HepG2 (cell line): ENCODE data around the gene PRM2. TPM values are rescaled to one million over a fixed set of nuclear protein-coding genes. Genes with fewer than 3 reads are reported as not detected.

Experiments
- ATF7 ChIP-seq, 2 experiments: fragments of 450-650 bp in 1 of 2; sonication (generic) in 1 of 2; formaldehyde crosslinking in 1 of 2; IDR thresholded peaks; 2 replicates each; pipeline versions ENCODE4 v1.4.0 to v1.6.1; 2016 to 2020; ENCODE audit warnings: antibody characterized with exemption in 1 of 2, mild to moderate bottlenecking in 1 of 2, missing genetic modification reagents in 1 of 2
- CHD2 ChIP-seq: IDR thresholded peaks from 2 replicates; pipeline ENCODE4 v1.6.1; 2011; ENCODE audit warnings: low read depth, low read length, improper control_type of control experiment
- FOXC1 ChIP-seq: sonication (generic); formaldehyde crosslinking; IDR thresholded peaks from 2 replicates; pipeline ENCODE4 v1.8.0; 2022; ENCODE audit warnings: mild to moderate bottlenecking, missing genetic modification reagents, borderline replicate concordance
- MED8 ChIP-seq: sonication (generic); formaldehyde crosslinking; IDR thresholded peaks from 2 replicates; pipeline ENCODE4 v1.8.1; 2023; ENCODE audit warnings: mild to moderate bottlenecking, missing genetic modification reagents; ENCODE audit not compliant: insufficient replicate concordance
- MYC ChIP-seq: sonication (generic); formaldehyde crosslinking; IDR thresholded peaks from 2 replicates; pipeline ENCODE4 v1.9.0; 2021; ENCODE audit warnings: missing genetic modification reagents, borderline replicate concordance
- NAIF1 ChIP-seq: sonication (generic); formaldehyde crosslinking; IDR thresholded peaks from 2 replicates; pipeline ENCODE4 v1.5.0; 2020; ENCODE audit warnings: mild to moderate bottlenecking, missing genetic modification reagents, borderline replicate concordance
- NCOA1 ChIP-seq: sonication (generic); formaldehyde crosslinking; IDR thresholded peaks from 2 replicates; pipeline ENCODE4 v1.9.0; 2021; ENCODE audit warnings: missing genetic modification reagents
- NR1H2 ChIP-seq: sonication (generic); formaldehyde crosslinking; IDR thresholded peaks from 2 replicates; pipeline ENCODE4 v1.8.1; 2022; ENCODE audit warnings: low read depth, missing genetic modification reagents, borderline replicate concordance
- PRPF4 ChIP-seq: fragments of 200-400 bp; formaldehyde crosslinking; IDR thresholded peaks from 2 replicates; pipeline ENCODE4 v1.6.1; 2016; ENCODE audit warnings: low read length, low read depth; ENCODE audit not compliant: poor library complexity, severe bottlenecking
- RBM39 ChIP-seq: fragments of 200-400 bp; formaldehyde crosslinking; IDR thresholded peaks from one replicate; pipeline ENCODE4 v1.6.1; 2018; ENCODE audit warnings: antibody characterized with exemption, mild to moderate bottlenecking, low read depth, low read length; ENCODE audit not compliant: poor library complexity, severe bottlenecking
- SAP130 ChIP-seq: IDR thresholded peaks from 2 replicates; pipeline ENCODE4 v1.6.1; 2016; ENCODE audit warnings: low read depth
- SIN3A ChIP-seq: IDR thresholded peaks from 2 replicates; pipeline ENCODE4 v1.6.1; 2011; ENCODE audit warnings: low read depth, mild to moderate bottlenecking, control low read depth, low read length, borderline replicate concordance
- YEATS4 ChIP-seq: sonication (generic); formaldehyde crosslinking; IDR thresholded peaks from 2 replicates; pipeline ENCODE4 v1.4.0; 2020; ENCODE audit warnings: missing genetic modification reagents, borderline replicate concordance
- ZFP36 ChIP-seq: fragments of 150-350 bp; IDR thresholded peaks from 2 replicates; pipeline ENCODE4 v1.6.1; 2018; ENCODE audit warnings: borderline replicate concordance, low read length, low read depth; ENCODE audit not compliant: partially characterized antibody
- ZNF121 ChIP-seq: sonication (generic); formaldehyde crosslinking; IDR thresholded peaks from 2 replicates; pipeline ENCODE4 v1.5.0; 2020; ENCODE audit warnings: mild to moderate bottlenecking, missing genetic modification reagents
- ZNF251 ChIP-seq: sonication (generic); formaldehyde crosslinking; IDR thresholded peaks from 2 replicates; pipeline ENCODE4 v1.9.0; 2021; ENCODE audit warnings: mild to moderate bottlenecking, missing genetic modification reagents
- ZNF460 ChIP-seq: sonication (generic); formaldehyde crosslinking; IDR thresholded peaks from 2 replicates; pipeline ENCODE4 v1.5.1; 2020; ENCODE audit warnings: missing genetic modification reagents, mild to moderate bottlenecking, borderline replicate concordance
- ZNF83 ChIP-seq: sonication (generic); formaldehyde crosslinking; IDR thresholded peaks from 2 replicates; pipeline ENCODE4 v1.4.0; 2020; ENCODE audit warnings: missing genetic modification reagents, mild to moderate bottlenecking, borderline replicate concordance
- ZNF841 ChIP-seq: sonication (generic); formaldehyde crosslinking; IDR thresholded peaks from 2 replicates; pipeline ENCODE4 v1.8.1; 2023; ENCODE audit warnings: missing genetic modification reagents, borderline replicate concordance
- polyA plus RNA-seq, 8 experiments: library from polyadenylated mRNA; depleted of rRNA in 3 of 8; stranded (reverse) in 7 of 8; unstranded in 1 of 8; fragments of >200 nt; fragmentation: Illumina TruSeq in 4 of 8; extraction: Trizol in 4 of 8; gene quantifications; 2 replicates each; pipeline versions ENCODE4 v1.2.1 to v1.2.3, GENCODE V29; 2011 to 2016; ENCODE audit warnings: low read depth in 4 of 8, missing spikeins in 1 of 8, mixed read lengths in 1 of 8; ENCODE audit not compliant: insufficient read depth in 1 of 8
- total RNA-seq, 5 experiments: library from RNA; depleted of rRNA; stranded (reverse); fragments of >200 nt; fragmentation: Illumina TruSeq; extraction: Trizol; gene quantifications; 2 replicates each; pipeline ENCODE4 v1.2.3, GENCODE V29; 2016; ENCODE audit warnings: low read depth in 1 of 5
- TF ChIP-seq, protein P1 (sequence below): IDR thresholded peaks from 2 replicates; pipeline ENCODE4 v1.6.1; 2016; ENCODE audit warnings: low read depth
- TF ChIP-seq, protein P2 (sequence below): sonication (generic); formaldehyde crosslinking; conservative IDR thresholded peaks from 2 replicates; pipeline ENCODE4 v1.8.1; 2023; ENCODE audit warnings: missing genetic modification reagents
- TF ChIP-seq, protein P3 (sequence below): sonication (generic); formaldehyde crosslinking; IDR thresholded peaks from 2 replicates; pipeline ENCODE4 v1.4.0; 2020; ENCODE audit warnings: mild to moderate bottlenecking, missing genetic modification reagents, borderline replicate concordance

PRM2 gene
- total and polyA plus RNA-seq, 2 of the 13 experiments (the other 11 are each of a cell fraction or from before 2014, with no cell fraction given): 0.54 TPM; not detected in 1

DNA sequence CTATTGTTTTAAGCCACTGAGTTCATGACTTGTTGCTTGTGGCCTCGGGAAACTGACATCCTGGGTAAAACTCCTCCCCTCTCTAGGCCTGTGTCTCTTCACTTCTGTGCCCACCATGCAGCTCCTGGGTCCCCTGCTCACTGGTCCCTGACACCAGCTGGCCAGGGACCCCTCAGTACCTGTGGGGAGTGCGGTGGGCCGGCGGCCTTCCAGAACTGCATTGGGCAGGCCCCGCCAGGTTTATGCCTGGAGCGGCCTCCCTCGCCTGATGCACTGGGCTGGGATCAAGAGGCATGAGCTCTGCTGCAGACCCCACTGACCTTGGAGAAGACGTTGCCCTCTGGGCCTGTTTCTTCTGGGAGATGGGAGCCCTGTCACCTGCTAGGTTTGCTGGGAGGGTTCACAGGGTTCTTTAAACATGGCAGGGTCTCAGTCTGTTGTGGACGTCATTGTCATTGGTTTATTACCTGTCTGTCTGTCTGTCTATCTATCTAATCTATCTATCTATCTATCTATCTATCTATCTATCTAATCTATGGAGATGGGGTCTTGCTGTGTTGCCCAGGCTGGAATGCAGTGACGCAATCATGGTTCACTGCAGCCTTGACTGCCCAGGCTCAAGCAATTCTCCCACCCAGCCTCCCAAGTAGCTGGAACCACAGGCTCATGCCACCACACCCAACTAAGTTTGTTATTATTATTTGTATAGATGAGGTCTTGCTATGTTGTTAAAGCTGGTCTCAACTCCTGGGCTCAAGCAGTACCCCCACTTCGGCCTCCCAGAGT, 47.5 kb upstream of the PRM2 start (continued):
- TF ChIP-seq, protein P1, sequence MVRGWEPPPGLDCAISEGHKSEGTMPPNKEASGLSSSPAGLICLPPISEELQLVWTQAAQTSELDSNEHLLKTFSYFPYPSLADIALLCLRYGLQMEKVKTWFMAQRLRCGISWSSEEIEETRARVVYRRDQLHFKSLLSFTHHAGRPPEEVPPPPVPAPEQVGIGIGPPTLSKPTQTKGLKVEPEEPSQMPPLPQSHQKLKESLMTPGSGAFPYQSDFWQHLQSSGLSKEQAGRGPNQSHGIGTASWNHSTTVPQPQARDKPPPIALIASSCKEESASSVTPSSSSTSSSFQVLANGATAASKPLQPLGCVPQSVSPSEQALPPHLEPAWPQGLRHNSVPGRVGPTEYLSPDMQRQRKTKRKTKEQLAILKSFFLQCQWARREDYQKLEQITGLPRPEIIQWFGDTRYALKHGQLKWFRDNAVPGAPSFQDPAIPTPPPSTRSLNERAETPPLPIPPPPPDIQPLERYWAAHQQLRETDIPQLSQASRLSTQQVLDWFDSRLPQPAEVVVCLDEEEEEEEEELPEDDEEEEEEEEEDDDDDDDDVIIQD (CRISPR knock-in tag): no peak
- TF ChIP-seq PRPF4: no peak
- TF ChIP-seq CHD2: no peak
- TF ChIP-seq, protein P2, sequence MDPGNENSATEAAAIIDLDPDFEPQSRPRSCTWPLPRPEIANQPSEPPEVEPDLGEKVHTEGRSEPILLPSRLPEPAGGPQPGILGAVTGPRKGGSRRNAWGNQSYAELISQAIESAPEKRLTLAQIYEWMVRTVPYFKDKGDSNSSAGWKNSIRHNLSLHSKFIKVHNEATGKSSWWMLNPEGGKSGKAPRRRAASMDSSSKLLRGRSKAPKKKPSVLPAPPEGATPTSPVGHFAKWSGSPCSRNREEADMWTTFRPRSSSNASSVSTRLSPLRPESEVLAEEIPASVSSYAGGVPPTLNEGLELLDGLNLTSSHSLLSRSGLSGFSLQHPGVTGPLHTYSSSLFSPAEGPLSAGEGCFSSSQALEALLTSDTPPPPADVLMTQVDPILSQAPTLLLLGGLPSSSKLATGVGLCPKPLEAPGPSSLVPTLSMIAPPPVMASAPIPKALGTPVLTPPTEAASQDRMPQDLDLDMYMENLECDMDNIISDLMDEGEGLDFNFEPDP (CRISPR knock-in tag): no peak
- TF ChIP-seq ATF7 (IDR thresholded peaks at IDR 0.05): no peak
- TF ChIP-seq ATF7 (CRISPR knock-in tag; IDR thresholded peaks at IDR 0.05): no peak
- no peak for TF ChIP-seq ZNF841 (CRISPR knock-in tag)
- no peak for TF ChIP-seq ZNF251 (CRISPR knock-in tag)
- no peak for TF ChIP-seq MYC (CRISPR knock-in tag)
- TF ChIP-seq MED8 (CRISPR knock-in tag): no peak
- TF ChIP-seq SAP130 (CRISPR knock-in tag): no peak
- no peak for TF ChIP-seq ZFP36
- TF ChIP-seq ZNF121 (CRISPR knock-in tag): peak; percentile 99
- no peak for TF ChIP-seq NCOA1 (CRISPR knock-in tag)
- TF ChIP-seq ZNF83: no peak
- no peak for TF ChIP-seq YEATS4
- no peak for TF ChIP-seq FOXC1 (CRISPR knock-in tag)
- TF ChIP-seq, protein P3, sequence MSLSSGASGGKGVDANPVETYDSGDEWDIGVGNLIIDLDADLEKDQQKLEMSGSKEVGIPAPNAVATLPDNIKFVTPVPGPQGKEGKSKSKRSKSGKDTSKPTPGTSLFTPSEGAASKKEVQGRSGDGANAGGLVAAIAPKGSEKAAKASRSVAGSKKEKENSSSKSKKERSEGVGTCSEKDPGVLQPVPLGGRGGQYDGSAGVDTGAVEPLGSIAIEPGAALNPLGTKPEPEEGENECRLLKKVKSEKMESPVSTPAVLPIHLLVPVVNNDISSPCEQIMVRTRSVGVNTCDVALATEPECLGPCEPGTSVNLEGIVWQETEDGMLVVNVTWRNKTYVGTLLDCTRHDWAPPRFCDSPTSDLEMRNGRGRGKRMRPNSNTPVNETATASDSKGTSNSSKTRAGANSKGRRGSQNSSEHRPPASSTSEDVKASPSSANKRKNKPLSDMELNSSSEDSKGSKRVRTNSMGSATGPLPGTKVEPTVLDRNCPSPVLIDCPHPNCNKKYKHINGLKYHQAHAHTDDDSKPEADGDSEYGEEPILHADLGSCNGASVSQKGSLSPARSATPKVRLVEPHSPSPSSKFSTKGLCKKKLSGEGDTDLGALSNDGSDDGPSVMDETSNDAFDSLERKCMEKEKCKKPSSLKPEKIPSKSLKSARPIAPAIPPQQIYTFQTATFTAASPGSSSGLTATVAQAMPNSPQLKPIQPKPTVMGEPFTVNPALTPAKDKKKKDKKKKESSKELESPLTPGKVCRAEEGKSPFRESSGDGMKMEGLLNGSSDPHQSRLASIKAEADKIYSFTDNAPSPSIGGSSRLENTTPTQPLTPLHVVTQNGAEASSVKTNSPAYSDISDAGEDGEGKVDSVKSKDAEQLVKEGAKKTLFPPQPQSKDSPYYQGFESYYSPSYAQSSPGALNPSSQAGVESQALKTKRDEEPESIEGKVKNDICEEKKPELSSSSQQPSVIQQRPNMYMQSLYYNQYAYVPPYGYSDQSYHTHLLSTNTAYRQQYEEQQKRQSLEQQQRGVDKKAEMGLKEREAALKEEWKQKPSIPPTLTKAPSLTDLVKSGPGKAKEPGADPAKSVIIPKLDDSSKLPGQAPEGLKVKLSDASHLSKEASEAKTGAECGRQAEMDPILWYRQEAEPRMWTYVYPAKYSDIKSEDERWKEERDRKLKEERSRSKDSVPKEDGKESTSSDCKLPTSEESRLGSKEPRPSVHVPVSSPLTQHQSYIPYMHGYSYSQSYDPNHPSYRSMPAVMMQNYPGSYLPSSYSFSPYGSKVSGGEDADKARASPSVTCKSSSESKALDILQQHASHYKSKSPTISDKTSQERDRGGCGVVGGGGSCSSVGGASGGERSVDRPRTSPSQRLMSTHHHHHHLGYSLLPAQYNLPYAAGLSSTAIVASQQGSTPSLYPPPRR (CRISPR knock-in tag): no peak
- TF ChIP-seq NAIF1: peak; percentile 56; the same call in 1 of the 2 replicates
- no peak for TF ChIP-seq RBM39
- peak; percentile 24; the same call in 1 of the 2 replicates for TF ChIP-seq ZNF460 (CRISPR knock-in tag)
- TF ChIP-seq NR1H2: peak; percentile 65; the same call in 1 of the 2 replicates
- no peak for TF ChIP-seq SIN3A
